Measurements from ENCODE around the gene INPP5E. TPM values are rescaled to one million over a fixed set of nuclear protein-coding genes. Genes with fewer than 3 reads are reported as not detected.

The INPP5E gene
- total RNA-seq, 2 donors from 2014 or later, result 8.7 TPM

DNA sequence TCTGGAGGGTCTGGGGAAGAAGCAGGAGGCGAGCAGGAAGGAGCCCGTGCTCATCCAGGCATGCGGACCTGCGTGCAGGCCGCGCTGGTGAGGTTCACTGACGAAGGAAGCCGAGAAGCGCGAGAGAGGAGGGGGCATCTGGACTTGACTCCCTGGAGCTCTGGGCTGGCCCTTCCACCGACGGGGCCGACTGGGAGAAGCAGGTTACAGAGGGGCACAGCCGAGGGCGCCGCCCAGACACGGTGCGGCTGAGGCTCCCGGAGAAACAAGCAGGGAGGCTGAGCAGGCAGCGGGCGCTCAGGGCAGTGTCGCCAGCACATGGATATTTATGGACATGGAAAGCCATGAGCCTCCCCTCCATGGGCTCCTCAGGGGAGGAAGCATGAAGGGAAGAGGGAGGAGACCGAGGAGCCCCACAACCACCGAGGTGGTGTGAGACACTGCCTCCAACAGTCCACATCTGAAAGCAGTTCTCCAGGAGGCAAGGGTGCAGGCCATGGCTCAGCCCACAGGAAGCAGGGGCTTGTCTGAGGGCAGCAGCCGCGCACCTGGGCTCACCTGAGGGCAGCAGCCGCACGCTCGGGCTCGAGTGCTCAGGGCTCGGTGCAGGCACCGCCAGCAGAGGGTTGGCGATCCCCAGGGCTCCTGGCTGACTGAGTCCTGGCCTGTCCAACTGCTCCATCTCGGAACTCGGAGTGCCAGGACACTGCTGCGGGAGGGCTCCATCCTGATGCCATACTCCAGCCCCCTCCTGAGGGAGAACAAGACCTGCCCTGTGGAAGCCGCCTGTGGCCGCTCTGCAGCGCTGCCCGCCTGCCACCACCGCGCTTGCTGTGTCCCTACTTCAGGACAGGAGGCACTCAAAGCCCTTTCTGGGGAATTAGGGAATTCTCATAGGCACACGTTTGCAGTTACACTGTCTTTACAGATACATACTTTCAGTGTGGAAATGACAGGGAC lies 15.7 kb upstream of the INPP5E start:
- no peak for DNase-seq (ENCODE audit: low spot score)
- intact Hi-C loops (cut with DNase I), result loop anchor here in 1 of 2 donors (10.0 kb wide), 1 partner anchor 959 kb away; no protein-coding TSS in a partner anchor

GRCh38 chr9:136454026-136454796 lies 14.6 kb upstream of the INPP5E start:
- no peak for DNase-seq (ENCODE audit: low spot score)
- intact Hi-C loops (cut with DNase I), result loop anchor here in 1 of 2 donors (10.0 kb wide), 1 partner anchor 961 kb away; no protein-coding TSS in a partner anchor

GRCh38 chr9:136453326-136453725 lies 13.7 kb upstream of the INPP5E start:
- intact Hi-C loops (cut with DNase I), result loop anchor here in 1 of 2 donors (10.0 kb wide), 1 partner anchor 961 kb away; no protein-coding TSS in a partner anchor
- no peak for DNase-seq (ENCODE audit: low spot score)

GRCh38 chr9:136451221-136451877 lies 11.7 kb upstream of the INPP5E start:
- no peak for DNase-seq (ENCODE audit: low spot score)
- intact Hi-C loops (cut with DNase I), result loop anchor here in 1 of 2 donors (10.0 kb wide), 1 partner anchor 963 kb away; no protein-coding TSS in a partner anchor

GRCh38 chr9:136448655-136449054 lies 9.0 kb upstream of the INPP5E start:
- no peak for DNase-seq (ENCODE audit: low spot score)
- intact Hi-C loops (cut with DNase I), result no loop called here

GRCh38 chr9:136447173-136447778 lies 7.6 kb upstream of the INPP5E start:
- no peak for DNase-seq (ENCODE audit: low spot score)
- intact Hi-C loops (cut with DNase I), result loop anchor here in 1 of 2 donors (1.0 kb wide), 1 partner anchor 14 kb away; no protein-coding TSS in a partner anchor

- intact Hi-C loops (cut with DNase I), result no loop called here
- DNase-seq (ENCODE audit: low spot score), result no peak
These were observed 6.2 kb upstream of the INPP5E start for GRCh38 chr9:136445799-136446198.

DNA sequence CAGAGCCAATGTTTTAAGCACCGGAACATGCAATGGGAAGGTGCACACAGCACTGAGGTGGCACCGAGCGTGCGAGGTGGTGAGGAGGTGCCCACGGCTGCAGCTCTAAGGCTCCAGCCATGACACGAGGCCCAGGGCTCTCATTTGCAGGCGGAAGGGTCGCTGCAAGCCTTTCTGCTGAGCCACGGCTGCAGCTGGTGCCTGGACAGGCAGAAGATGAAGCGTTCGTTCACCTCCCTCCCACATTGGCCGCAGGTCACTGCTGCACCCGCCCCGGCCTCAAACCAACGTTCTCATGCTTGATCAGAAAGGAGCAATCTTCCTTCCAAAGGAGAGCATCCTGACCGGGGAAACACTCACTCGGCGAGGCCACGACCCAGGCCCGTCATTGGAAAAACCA lies 4.5 kb upstream of the INPP5E start:
- intact Hi-C loops (cut with DNase I), result no loop called here
- no peak for DNase-seq (ENCODE audit: low spot score)

- intact Hi-C loops (cut with DNase I), result no loop called here
- DNase-seq (ENCODE audit: low spot score), result no peak
These were observed 4.0 kb upstream of the INPP5E start for GRCh38 chr9:136443687-136444086.

DNA sequence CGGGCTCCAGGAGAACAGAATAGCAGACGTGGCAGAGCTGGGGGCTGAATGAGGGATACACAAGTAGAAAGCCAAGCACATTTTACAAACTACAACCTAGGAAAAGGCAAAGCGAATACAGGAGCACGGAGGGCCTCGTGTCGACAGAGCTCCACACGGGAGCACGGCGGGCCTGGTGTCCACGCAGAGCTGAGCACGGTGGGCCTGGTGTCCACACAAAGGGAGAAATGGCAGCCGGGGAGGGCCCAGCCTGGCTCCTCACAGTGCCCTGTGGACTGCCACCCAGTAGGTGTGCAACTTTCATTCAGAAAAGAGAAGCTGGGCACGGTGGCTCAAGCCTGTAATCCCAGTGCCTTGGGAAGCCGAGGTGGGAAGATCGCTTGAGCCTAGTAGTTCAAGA lies 3.4 kb upstream of the INPP5E start:
- no peak for DNase-seq (ENCODE audit: low spot score)

GRCh38 chr9:136442265-136442664 lies 2.6 kb upstream of the INPP5E start:
- intact Hi-C loops (cut with DNase I), result loop anchor here in 1 of 2 donors (1.0 kb wide), 1 partner anchor 28 kb away; no protein-coding TSS in a partner anchor
- no peak for DNase-seq (ENCODE audit: low spot score)

More for the DNA sequence above, 3.4 kb upstream of the INPP5E start:
- intact Hi-C loops (cut with DNase I), result no loop called here

DNA sequence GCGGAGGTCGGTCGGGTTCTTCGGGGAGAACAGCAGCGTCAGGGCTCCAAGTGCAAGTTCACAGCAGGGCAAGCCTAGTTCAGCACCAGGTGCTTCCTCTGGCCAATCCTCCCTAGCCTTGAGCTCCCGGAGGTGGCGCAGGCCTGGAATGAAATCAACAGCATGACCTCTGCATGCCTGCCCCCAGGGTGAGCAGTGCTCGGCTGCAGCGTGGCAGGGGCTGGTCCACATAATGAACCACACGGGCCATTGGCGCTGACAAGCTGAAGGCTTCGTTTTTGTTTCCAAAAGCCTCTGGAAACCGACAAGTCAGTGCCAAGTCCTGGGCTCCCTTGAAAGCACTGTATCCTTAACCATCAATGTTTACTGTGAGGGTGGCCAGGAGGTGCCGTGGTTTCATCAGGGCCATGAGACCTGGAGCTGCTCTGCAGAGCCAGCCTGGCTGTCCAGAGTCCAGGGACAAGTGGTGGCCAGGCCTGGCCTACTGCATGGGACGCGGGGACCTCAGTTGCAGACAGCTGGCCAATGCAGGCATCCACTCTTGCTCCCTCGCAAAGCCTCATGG lies 2.1 kb upstream of the INPP5E start:
- intact Hi-C loops (cut with DNase I), result loop anchor here in 1 of 2 donors (1.0 kb wide), 1 partner anchor 27 kb away; no protein-coding TSS in a partner anchor

DNA sequence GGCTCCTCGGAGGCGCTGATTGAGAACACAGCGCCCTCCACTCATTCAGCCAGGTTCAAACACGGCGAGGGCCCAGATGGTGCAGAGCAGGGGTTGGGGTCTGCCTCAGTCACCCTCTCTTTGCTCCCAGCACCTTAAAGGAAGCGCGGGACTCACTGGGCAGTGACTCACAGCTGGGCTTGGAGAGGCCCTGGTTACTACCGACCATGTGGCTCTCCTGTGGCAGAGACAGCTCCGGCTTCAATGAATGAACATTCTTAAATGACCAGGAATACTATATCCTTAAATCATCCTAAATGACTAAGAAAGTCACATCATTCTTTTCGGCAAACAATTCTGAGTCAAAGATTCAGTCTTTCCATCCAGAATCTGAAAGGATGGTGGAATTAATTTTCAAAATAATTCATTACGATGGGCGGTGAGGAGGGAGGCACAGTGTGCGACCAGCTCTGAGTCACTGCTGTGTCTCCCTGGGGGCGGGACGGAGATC lies 1.6 kb upstream of the INPP5E start:
- DNase-seq (ENCODE audit: low spot score), result no peak
- intact Hi-C loops (cut with DNase I), result no loop called here

More for the DNA sequence above, 2.1 kb upstream of the INPP5E start:
- DNase-seq (ENCODE audit: low spot score), result no peak

DNA sequence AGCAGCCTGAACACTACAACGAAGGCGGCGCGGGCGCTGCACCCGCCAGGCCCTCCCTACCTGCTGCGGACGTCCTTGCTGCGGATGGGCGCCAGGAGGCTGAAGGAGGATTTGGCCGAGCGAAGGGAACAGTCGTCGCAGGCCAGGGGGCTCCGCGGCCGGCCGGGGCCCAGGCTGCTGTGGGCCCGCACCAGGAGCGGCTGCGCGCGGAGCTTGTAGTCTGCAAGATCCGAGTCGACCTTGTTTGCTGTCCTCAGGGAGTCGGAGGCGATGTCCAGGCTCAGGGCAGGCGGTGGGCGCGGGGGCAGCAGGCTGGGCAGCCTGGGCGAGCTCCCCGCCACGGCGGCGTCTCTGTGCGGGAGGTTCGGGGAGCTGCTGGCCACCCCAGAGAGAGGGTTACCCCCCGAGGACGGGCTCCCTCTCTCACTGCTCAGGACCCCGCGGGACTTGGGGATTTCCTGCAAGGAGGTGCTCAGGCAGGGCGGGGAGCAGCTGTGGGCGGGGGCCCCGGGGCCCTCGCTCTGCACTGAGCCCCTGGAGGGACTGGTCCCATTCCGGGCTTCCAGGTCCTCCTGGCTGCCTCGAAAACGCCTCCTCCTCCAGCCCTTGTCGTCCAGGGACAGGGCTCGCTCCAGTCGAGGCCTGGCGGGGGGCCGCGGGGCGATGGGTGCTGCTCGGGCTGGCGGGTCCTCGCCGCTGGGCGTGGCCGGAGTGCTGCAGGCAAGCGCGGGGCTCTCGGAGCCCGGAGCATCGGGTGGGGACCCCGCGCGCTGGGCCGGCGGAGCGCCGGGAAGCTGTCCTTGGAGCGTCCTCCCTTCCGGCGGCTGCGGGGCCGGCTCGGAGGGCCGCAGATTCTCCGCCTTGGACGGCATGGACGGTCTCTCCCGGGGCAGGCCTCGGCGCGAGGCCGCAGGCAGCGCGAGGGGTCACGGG lies 831 bp downstream of the INPP5E start:
- intact Hi-C loops (cut with DNase I), result no loop called here
- no peak for DNase-seq (ENCODE audit: low spot score)

DNA sequence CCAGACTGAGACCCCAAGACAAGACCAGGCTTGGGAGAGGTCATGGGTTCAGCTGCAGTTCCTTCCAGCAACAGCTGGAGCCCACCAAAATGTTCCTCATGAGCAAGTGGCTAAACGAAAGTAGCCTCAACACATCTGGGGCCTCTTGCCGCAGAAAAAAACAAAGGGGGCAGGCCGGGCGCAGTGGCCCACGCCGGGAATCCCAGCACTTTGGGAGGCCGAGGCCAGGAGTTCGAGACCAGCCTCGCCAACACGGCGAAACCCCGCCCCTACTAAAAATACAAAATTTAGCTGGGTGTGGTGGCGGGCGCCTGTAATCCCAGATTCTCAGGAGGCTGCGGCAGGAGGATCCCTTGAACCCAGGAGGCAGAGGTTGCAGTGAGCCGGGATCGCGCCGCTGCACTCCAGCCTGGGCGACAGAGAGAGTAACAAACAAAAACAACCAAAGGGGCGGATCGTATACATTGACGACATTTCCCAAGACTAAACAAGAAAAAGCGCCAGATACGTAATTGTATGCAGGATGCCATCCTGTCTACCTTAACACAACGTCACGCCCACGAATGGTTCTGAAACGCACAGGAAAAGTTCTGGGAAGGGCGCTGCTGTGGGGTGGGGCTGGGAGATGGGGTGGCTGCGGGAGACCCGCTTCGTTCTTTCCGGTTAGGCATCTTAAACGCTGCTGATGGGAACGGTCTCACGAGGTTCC lies 1.7 kb downstream of the INPP5E start:
- DNase-seq (ENCODE audit: low spot score), result no peak
- intact Hi-C loops (cut with DNase I), result no loop called here

DNA sequence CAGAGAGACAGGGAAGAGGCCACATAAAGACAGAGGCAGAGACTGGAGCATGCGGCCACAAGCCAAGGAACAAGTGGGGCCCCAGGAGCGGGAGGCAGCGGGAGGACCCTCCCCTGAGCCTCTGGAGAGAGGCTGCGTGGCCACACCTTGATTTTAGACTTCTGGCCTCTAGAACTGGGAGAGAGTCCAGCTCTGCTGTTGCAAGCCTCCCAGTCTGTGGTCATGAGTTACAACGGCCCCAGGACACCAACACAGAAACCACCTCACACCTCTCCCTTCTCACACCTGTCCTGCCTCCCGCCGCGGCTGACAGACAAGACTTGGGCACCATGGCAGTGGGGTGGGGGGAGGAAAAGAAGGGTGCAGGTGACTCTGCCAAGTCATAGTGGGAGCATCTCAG lies 2.2 kb downstream of the INPP5E start:
- DNase-seq (ENCODE audit: low spot score), result no peak
- intact Hi-C loops (cut with DNase I), result no loop called here

Data from posterior vena cava (tissue), 2 donors.